Upper lobe of left lung (tissue), 4 donors: ENCODE measurements around the gene MMP7.

Experiments
- POLR2A ChIP-seq, 4 donors: fragments of 450-650 bp; IDR thresholded peaks; one replicate each; pipeline ENCODE4 v1.5.1; 2016 to 2017; ENCODE audit warnings: antibody characterized with exemption in 4 of 4, mild to moderate bottlenecking in 2 of 4
- POLR2AphosphoS5 ChIP-seq, 2 donors: sonication (generic); formaldehyde crosslinking; IDR thresholded peaks; one replicate each; pipeline ENCODE4 v1.5.1; 2017; ENCODE audit warnings: antibody characterized with exemption in 2 of 2
- TF ChIP-seq, protein P1 (sequence below), 6 experiments: fragments of 450-650 bp in 4 of 6; fragments of 200-600 bp in 2 of 6; sonication (generic) in 2 of 6; IDR thresholded peaks; one replicate each; pipeline ENCODE4 v1.5.1; 2016 to 2019; ENCODE audit warnings: antibody characterized with exemption in 6 of 6

DNA sequence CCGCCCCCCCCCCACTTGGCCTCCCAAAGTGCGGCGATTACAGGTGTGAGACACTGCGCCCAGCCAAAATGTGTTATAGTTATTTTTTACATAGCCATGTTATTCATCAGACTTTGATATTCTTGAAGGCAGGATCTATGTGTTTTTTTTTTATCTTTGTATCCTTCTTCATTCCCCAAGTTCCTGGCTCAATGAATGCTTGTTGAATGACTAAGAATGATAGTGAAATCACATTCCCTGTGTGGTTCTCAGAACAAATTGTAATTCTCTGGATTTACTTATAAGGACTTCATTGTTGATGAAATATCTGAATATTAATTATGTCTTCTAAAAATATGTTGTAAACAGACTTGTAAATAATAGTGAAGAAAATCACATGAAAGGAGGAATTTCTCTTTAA, 33.5 kb downstream of the MMP7 start:
- TF ChIP-seq, protein P1, sequence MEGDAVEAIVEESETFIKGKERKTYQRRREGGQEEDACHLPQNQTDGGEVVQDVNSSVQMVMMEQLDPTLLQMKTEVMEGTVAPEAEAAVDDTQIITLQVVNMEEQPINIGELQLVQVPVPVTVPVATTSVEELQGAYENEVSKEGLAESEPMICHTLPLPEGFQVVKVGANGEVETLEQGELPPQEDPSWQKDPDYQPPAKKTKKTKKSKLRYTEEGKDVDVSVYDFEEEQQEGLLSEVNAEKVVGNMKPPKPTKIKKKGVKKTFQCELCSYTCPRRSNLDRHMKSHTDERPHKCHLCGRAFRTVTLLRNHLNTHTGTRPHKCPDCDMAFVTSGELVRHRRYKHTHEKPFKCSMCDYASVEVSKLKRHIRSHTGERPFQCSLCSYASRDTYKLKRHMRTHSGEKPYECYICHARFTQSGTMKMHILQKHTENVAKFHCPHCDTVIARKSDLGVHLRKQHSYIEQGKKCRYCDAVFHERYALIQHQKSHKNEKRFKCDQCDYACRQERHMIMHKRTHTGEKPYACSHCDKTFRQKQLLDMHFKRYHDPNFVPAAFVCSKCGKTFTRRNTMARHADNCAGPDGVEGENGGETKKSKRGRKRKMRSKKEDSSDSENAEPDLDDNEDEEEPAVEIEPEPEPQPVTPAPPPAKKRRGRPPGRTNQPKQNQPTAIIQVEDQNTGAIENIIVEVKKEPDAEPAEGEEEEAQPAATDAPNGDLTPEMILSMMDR (IDR thresholded peaks at IDR 0.05): no peak
- TF ChIP-seq POLR2A (IDR thresholded peaks at IDR 0.05) (no peak), POLR2AphosphoS5 (IDR thresholded peaks at IDR 0.05) (no peak)
